Peyer's patch (tissue), 4 donors: ENCODE data around the gene GH2.
"Not testable (repeated sequence)": the region's sequence is repeated elsewhere in the genome, so short reads cannot be mapped to it uniquely, and the experiment has no call there.

Experiments used
- CTCF ChIP-seq, 6 experiments: fragments of 450-650 bp in 4 of 6; fragments of 200-600 bp in 2 of 6; sonication (generic) in 1 of 6; IDR thresholded peaks; one replicate each; pipeline ENCODE4 v1.5.1; 2017 to 2019; ENCODE audit warnings: antibody characterized with exemption in 6 of 6, mild to moderate bottlenecking in 3 of 6, moderate library complexity in 1 of 6
- POLR2A ChIP-seq, 2 donors: fragments of 450-650 bp; IDR thresholded peaks; one replicate each; pipeline ENCODE4 v1.5.1; 2017; ENCODE audit warnings: antibody characterized with exemption in 2 of 2, mild to moderate bottlenecking in 2 of 2, moderate library complexity in 2 of 2

GRCh38 chr17:63843387-63843888 is 38.3 kb downstream of the GH2 start:
- not testable (repeated sequence) for TF ChIP-seq CTCF, POLR2A (IDR thresholded peaks at IDR 0.05)
